HFF-Myc (cell line): ENCODE results near the gene SIGMAR1.

Experiments used
- DNase-seq: peaks from one replicate; pipeline ENCODE4 v3.0.0-alpha.2; 2011; ENCODE audit warnings: low read depth; ENCODE audit errors: extremely low read depth
- H3K4me3 ChIP-seq: replicated peaks from 2 replicates; pipeline ENCODE4 v1.5.1; 2011; ENCODE audit warnings: low read depth, mild to moderate bottlenecking, control low read depth, low read length
- CTCF ChIP-seq: IDR thresholded peaks from 2 replicates; pipeline ENCODE4 v1.5.1; 2012; ENCODE audit warnings: mild to moderate bottlenecking, low read depth, low read length, control low read depth; ENCODE audit errors: missing control alignments

Gene SIGMAR1

DNA sequence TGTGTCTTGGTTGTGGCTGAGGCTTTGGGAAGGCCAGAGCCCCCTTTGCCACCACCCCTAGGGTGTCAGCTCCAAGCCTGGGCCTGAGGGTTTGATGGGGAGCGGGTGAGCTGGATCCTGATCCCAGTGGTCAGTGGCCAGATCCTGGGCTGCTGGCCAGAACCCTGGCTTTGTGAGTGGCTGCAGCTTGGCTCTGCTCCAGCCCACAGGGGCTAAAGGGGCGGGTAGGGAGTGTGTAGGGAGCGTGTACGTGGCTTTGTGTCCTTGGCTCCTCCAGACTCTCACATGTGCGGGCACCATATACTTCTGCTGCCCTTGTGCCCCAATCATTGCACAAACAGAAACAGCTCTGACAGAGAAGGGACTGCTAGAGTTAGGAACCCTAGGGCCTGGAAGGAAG, 13.2 kb upstream of the SIGMAR1 start:
- DNase-seq, result no peak
- no peak overlapping the region for H3K4me3 ChIP-seq
- no peak for TF ChIP-seq CTCF

GRCh38 chr9:34648673-34649072, 11.1 kb upstream of the SIGMAR1 start:
- no peak overlapping the region for H3K4me3 ChIP-seq
- no peak for TF ChIP-seq CTCF
- no peak for DNase-seq

DNA sequence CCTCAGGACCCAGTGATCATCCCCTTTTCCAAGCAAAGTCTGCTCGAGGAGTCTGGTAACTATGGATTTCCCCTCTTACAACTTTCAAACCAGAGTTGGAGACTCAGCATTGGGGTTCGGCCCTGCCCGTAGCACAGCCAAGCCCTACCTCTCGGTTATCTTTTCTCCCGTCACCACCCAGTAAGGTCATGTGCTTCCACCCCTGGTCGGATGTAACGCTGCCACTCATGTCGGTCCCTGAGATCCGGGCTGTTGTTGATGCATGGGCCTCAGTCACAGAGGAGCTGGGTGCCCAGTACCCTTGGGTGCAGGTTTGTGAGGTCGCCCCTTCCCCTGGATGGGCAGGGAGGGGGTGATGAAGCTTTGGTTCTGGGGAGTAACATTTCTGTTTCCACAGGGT, 10.1 kb upstream of the SIGMAR1 start:
- peak overlapping the region; percentile 66 for H3K4me3 ChIP-seq
- no peak for TF ChIP-seq CTCF
- DNase-seq, result no peak

DNA sequence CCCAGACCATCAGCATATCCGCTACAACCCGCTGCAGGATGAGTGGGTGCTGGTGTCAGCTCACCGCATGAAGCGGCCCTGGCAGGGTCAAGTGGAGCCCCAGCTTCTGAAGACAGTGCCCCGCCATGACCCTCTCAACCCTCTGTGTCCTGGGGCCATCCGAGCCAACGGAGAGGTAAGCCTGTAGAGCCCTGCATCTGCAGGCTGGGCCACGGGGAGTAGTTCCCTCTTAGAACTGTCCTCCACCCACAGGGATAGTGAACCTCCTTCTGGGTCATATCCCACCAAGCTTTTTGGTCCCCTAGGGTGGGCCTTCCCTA, 9.5 kb upstream of the SIGMAR1 start:
- TF ChIP-seq CTCF, result no peak
- H3K4me3 ChIP-seq, result peak overlapping the region; percentile 66
- DNase-seq, result no peak

DNA sequence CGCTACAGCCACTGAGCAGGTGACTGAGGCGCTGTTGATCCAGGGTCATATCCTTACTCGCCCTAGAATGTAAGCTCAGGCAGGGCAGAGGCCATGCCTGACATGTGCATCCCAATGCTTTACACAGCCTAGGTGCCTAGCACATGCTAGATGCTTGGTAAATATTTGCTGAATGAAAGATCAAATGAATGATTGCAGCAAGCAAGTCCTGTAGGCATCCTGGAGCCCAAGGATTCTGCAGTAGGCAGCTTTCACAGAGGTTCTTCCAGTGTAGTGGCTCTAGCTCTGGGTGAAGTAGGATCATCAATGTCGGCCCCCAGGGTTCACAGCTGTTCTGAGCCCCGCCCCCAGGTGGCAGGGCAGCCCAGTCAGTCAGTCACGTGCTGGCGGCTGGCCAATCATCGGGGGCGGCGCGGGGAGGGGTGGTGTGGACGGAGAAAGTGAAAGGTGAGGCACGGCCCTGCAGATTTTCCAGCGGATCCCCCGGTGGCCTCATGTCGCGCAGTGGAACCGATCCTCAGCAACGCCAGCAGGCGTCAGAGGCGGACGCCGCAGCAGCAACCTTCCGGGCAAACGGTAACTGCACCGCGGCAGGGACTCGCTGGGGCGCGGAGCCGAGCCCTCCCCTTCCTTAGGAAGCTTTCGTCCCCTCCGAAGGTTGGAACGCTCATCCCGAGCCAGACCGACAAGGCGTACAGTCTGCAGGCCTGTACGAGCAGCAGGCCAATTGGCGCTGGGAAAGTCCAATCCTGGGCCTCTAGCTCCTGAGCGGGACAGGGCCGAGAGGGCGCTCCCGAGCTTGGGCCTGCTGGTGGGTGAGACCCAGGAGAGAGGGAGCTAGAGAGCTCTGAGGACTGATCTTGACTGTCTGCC, 8.9 kb upstream of the SIGMAR1 start, which contains the start of gene GALT:
TSS of gene GALT (plus strand) at position 465 of the 873 bp plus-strand sequence. CDS start at position 495, 30 bp downstream.
- DNase-seq, result no peak
- peak within 1 kb of the TSS; percentile 66 for H3K4me3 ChIP-seq
- TF ChIP-seq CTCF, result peak; percentile 45

DNA sequence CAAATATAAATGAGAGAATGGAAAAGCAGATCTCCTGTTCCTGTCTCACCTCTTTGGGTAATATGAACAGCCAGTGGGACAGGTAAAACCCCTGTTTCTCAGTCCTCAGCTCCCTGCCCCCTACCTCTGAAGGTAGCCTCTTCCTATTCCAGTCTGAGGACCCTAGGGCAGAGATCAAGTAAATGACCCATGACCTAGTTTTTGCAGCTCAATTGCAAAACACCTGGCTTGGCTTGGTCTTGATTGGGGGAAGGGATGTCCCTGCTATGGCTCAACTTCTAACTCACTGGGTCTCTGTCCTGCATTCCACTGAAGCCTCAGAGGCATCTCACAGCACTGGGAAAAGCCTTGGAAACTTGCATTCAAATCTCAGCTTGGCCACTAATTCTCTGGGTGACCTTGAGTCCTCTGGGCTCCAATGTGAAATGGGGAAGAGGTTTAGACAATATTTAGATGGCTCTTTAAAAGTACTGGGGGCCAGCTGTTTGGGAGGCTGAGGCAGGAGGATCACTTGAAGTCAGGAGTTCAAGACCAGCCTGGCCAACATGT, 7.3 kb upstream of the SIGMAR1 start:
- TF ChIP-seq CTCF, result no peak
- DNase-seq, result no peak
- H3K4me3 ChIP-seq, result no peak overlapping the region
